ENCODE results near the gene RALGAPA2.

Gene RALGAPA2

DNA sequence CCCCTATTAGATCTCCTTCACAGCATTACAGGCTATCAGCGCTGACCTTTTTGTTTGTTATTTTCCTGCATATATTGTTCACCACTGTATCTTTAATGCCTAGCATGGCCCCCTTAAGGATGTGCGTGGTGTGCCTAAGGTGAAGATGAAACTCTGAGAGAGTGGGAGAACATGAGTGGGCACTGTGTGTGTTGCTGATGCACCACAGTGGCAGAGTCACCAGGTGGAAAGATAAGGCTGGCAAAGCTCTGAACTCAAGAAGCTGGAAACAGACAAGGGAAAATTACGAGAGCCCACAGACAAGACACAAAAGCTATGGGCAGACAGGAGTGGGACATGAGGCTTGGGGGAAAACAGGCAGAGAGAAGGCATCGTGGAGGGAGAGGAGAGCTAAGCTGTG, 184.8 kb downstream of the RALGAPA2 start:
- DNase-seq: no peak

GRCh38 chr20:20525756-20526155, 186.7 kb downstream of the RALGAPA2 start:
- no peak for DNase-seq

DNA sequence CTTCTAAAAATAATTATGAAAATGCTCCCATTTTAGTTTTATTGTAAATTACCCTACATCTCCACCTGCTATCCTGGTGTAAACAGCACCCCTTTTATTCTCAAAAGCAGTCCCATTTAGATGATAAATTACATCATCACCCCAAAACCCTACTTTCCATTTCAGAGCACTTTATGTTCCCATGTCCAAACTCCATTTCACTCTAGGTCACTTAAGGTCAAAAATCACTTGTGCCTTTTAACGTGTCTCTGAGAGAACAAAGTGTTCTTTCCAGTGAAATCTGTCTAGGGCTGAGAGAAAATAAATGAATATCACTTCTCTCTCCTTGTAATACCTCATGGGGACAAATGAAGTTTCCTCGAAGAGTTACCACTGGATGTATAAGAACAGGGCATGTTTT, 187.2 kb downstream of the RALGAPA2 start:
- DNase-seq: no peak

GRCh38 chr20:20524756-20525155, 187.7 kb downstream of the RALGAPA2 start:
- DNase-seq: no peak

GRCh38 chr20:20521736-20522135, 190.7 kb downstream of the RALGAPA2 start:
- no peak for DNase-seq

GRCh38 chr20:20520776-20521175, 191.7 kb downstream of the RALGAPA2 start:
- no peak for DNase-seq

GRCh38 chr20:20519269-20519668, 193.2 kb downstream of the RALGAPA2 start:
- no peak for DNase-seq

DNA sequence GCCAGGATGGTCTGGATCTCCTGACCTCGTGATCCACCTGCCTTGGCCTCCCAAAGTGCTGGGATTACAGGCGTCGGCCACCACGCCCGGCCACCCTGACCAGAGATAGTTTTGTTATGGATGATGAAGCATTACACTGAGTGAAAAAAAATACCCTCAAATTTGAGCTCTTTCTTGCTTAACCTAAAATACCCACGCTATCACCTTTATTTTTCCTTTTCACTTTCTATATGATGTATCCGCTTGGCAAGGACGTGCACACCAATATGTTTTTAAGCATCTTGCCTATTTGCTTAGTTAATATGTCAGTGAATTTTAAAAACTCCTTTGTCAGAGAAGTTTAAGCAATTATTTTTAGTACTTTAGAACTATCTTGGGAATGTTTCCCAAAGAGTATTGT, 194.2 kb downstream of the RALGAPA2 start:
- DNase-seq: no peak

DNA sequence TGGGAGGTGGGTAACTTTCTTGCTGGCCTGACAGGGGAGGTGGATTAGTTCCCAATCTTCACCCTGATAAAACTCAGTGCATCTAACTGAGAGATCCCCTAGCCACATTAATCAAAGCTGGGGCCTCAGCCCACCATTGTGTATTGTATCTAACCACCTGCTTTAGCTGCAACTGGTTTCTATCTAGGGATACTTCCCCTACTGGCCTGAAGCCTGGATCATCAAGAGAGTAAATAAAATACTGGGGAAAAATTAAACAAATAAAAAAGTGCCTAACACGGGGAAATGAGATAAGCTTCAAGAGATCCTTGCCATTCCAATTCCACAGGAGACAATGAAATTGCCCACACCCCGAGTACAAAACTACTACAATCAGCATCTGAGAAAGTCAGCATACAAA, 195.1 kb downstream of the RALGAPA2 start:
- DNase-seq: no peak

GRCh38 chr20:20513720-20514119, 198.7 kb downstream of the RALGAPA2 start:
- DNase-seq: no peak

DNA sequence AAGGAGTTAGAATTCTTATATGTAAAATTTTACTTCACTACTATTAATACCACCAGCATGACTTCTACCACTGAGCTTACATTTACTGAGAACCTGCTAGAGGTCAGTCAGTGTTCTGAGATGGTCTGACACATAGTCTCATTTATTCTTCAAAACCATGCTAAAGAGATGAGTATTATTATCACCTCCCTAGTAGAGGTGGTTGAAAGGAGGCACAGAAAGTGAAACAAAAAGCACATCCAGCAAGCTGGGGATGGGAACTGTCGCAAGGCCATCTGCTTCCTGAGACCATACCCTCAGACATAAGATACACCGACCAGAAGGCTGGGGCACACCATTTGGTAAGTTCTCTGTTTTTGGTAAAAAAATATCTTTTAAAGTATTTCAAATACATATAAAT, 206.9 kb downstream of the RALGAPA2 start:
- no peak for DNase-seq

DNA sequence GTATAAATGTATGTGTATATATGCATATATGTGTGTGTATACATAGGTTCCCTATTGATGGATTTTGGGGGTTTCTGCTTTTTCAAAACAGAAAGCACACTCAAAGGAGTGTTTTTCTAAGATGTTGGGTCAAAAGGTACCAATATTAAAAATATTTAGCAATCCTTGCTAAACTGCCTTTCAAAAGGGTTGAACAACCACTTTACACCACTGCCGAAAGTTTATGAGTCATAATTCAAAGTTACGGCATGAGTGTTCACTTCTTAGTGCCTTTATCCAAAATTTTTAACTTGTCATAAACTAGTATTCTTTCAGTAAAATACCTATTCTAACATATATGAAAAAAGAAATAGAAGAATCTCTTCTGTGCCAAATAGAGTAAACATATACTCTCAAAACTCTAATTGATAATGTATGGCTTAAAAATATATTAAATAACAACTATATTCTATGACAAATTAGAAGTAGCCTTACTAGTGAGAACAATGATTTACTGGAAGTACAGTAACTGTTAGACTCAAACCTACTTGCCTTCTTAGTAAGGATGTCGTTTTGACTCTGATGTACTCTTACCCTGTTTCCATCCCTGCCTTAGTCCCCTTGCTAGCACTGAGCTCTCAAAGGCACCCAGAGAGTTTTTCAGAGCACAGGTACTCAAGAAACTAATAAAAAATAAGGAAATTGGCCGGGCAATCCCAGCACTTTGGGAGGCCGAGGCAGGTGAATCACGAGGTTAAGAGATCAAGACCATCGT, 208.5 kb downstream of the RALGAPA2 start:
- DNase-seq: no peak

GRCh38 chr20:20501128-20501527, 211.3 kb downstream of the RALGAPA2 start:
- DNase-seq: no peak

GRCh38 chr20:20500312-20500711, 212.1 kb downstream of the RALGAPA2 start:
- no peak for DNase-seq

GRCh38 chr20:20499439-20499838, 213.0 kb downstream of the RALGAPA2 start:
- DNase-seq: no peak

GRCh38 chr20:20498076-20498861, 214.2 kb downstream of the RALGAPA2 start:
- DNase-seq: no peak

DNA sequence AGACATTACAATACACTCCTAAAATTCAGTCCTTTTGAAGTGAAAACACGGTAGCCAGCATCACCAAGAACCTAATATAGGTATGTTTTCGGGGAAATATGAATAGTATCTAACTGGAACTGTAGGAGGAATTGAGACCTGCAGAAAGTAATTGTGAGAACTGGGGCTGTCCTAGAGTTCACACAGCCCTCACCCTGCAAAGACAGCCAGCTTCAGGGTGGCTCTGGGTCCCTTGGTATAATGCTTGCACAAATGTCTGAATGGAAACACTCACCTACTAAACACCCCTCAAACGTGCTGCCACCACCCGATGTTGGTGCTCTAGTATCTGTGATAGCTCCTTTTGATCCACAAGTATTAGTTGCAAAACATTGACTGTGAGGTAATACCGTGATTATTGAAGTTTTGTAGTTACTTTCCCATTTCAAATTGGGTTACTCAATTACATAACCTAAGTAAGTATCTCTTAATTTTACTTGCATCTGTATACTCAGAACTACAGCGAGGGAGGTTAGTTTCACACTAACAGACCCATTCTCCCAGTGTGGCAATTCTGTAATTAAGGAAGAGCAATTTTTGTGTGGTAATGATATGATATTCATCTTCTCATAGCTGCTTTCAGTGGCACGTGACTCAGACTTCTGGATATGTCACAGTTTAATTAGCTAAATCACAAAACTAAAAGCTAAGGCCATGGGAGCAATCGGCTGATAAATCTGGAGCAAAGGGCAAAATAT, 215.0 kb downstream of the RALGAPA2 start:
- no peak for DNase-seq

GRCh38 chr20:20495729-20496503, 216.5 kb downstream of the RALGAPA2 start:
- DNase-seq: no peak

GRCh38 chr20:20493701-20494100, 218.7 kb downstream of the RALGAPA2 start:
- no peak for DNase-seq

GRCh38 chr20:20492521-20493332, 219.7 kb downstream of the RALGAPA2 start:
- no peak for DNase-seq

DNA sequence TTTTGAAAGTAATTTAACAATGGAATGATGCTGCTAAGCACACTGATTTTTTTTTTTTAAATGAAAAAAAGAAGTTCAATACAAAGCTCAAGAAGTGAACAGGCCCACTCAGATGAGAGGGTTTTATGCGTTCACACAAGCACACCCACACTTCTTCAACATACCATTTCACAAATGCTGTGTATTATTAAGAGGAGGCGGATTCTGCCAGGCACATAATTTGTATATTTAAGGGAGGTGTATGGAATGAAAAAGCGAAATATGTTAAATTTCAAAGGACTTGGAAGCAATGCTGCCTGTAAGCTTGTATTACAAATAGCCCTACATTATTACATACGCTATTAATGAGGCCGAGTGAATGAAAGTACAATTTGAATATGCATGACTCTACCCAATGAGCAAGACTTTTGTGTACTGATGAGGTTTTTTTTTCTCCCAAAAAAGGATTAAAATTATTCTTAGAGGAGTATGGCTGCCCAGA, 220.6 kb downstream of the RALGAPA2 start:
- no peak for DNase-seq
